Natural killer cell treated with Interleukin-12 subunit alpha and Interleukin-12 subunit beta and Interleukin-15 and Interleukin-18, amount 100 ng/mL, for 72 hours (primary cell): ENCODE data around the gene ASPDH. TPM values are rescaled to one million over a fixed set of nuclear protein-coding genes. Genes with fewer than 3 reads are reported as not detected.
A peak's percentile ranks its signal among the peaks of the same experiment; 100 is the strongest.

Experiments
- ATAC-seq, 2 donors: fragments of 150-1000 bp; cut with Tn5 transposase in 1 of 2; sonication (Bioruptor Pico), chemical (Tn5 transposase) in 1 of 2; 2 replicates each; pipeline ENCODE4 v1.10.0; 2021
- DNase-seq: peaks from one replicate; pipeline ENCODE4 v3.0.0; 2022; ENCODE audit warnings: low spot score
- H3K27ac Mint-ChIP-seq, 2 donors: 1 replicate in 1 of 2; 2 replicates in 1 of 2; pipeline ENCODE4 v1.8.0; 2022; ENCODE audit warnings: mixed read lengths in 2 of 2, mild to moderate bottlenecking in 1 of 2, moderate library complexity in 1 of 2
- H3K27me3 Mint-ChIP-seq, 2 donors: 1 replicate in 1 of 2; 2 replicates in 1 of 2; pipeline ENCODE4 v1.8.0; 2022; ENCODE audit warnings: mixed read lengths in 2 of 2
- H3K36me3 Mint-ChIP-seq: one replicate; pipeline ENCODE4 v1.8.0; 2022; ENCODE audit warnings: mixed read lengths
- H3K4me1 Mint-ChIP-seq, 2 donors: 1 replicate in 1 of 2; 2 replicates in 1 of 2; pipeline ENCODE4 v1.8.0; 2022; ENCODE audit warnings: low read depth in 2 of 2, mixed read lengths in 2 of 2, mild to moderate bottlenecking in 1 of 2
- H3K4me3 Mint-ChIP-seq: one replicate; pipeline ENCODE4 v1.8.0; 2022; ENCODE audit warnings: mixed read lengths
- H3K9me3 Mint-ChIP-seq: 2 replicates; pipeline ENCODE4 v1.8.0; 2022; ENCODE audit warnings: mixed read lengths
- total RNA-seq, 2 donors: library from RNA; stranded (reverse); gene quantifications; one replicate each; pipeline ENCODE4 v1.2.3, GENCODE V29; 2022

ASPDH gene
- total RNA-seq, 2 donors from 2014 or later: not detected

DNA sequence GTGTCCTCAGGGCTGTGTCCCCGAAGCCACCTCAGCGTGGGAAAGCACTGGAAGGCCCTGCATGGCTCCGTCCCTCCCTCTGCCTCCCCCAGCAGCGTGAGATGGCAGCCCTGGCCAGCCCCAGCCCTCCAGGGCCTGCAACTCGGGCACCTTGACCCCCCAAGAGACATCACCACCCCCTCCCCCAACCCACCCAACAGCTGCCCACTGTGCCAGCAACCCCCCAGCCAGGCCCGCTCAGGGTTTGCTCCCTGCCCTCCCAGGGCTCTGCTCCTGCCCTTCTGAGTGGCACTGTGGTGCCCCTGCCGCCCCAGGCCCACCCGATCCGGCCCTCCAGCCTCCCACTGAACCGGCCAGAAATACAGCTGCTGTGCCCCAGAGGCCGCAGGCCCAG lies 1.5 kb upstream of the ASPDH start:
- Mint-ChIP-seq H3K4me1 (peaks cover 14 to 15% of the 10 kb centered on the region in 2 donors), H3K27ac (no peak overlapping the region), H3K9me3 (no peaks in the 10 kb centered on the region), H3K4me3 (no peak overlapping the region), H3K27me3 (no peaks in the 10 kb centered on the region), H3K36me3 (no peaks in the 10 kb centered on the region)
- DNase-seq: no peak
- ATAC-seq: no peak

GRCh38 chr19:50514346-50515167 lies 844 bp upstream of the ASPDH start:
- ATAC-seq (no peak), DNase-seq (no peak)
- no peaks in the 10 kb centered on the region for H3K9me3 Mint-ChIP-seq
- H3K27ac Mint-ChIP-seq: no peak overlapping the region
- no peaks in the 10 kb centered on the region for H3K36me3 Mint-ChIP-seq
- H3K27me3 Mint-ChIP-seq: no peaks in the 10 kb centered on the region
- peaks cover 14 to 15% of the 10 kb centered on the region in 2 donors for H3K4me1 Mint-ChIP-seq
- no peak overlapping the region for H3K4me3 Mint-ChIP-seq

GRCh38 chr19:50512999-50513745 lies 541 bp downstream of the ASPDH start:
- no peak for ATAC-seq
- H3K27me3 Mint-ChIP-seq: no peaks in the 10 kb centered on the region
- H3K27ac Mint-ChIP-seq: peak overlapping the region in 1 of 2 donors; percentile 31
- H3K9me3 Mint-ChIP-seq: no peaks in the 10 kb centered on the region
- H3K4me3 Mint-ChIP-seq: no peak overlapping the region
- DNase-seq: no peak
- no peaks in the 10 kb centered on the region for H3K36me3 Mint-ChIP-seq
- H3K4me1 Mint-ChIP-seq: peaks cover 19 to 23% of the 10 kb centered on the region in 2 donors

DNA sequence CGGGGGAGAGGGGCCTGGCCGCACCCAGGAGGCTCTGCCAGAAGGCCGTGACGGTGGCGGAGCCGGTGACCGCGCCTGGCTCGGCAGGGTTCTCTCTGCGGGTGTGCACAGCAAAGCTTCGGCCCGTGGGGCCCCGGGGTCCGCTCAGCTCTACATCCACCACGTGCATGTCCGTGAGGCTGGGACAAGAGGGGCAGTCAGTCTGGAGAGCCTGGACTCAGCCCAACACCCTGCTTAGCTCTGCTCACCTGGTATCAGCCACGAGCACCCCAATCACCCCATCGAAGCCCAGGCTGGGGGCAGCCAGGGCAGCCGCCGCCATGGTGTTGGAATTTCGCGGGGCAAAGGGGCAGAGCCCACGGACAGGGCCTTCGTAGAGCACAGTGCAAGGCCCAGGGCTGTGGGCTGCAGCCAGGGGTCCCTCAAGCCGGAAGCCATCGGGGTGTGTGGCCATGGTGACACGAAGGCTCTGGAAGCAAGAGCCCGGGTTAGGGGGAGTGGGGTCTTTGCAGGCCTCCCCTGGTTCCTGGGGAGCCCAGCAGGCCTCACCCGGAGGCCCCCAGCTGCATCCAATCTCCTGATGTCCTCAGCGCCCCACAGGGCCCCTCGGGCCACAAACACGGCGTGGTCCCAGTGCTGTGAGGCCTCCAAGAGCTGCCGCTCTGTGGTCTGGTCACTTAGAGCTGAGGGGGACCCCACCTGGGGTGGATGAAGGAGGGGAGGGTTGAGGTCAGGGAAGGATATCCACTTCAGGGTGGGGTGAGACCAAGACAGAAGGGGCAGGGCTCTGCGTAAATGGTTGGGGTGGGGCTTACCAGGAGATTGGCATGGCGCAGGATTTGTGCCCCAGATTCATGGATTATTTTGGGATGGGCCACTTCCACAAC lies 1.4 kb downstream of the ASPDH start:
- Mint-ChIP-seq H3K4me3 (peak overlapping the region; percentile 94), H3K27me3 (no peaks in the 10 kb centered on the region), H3K4me1 (peaks cover 19 to 26% of the 10 kb centered on the region in 2 donors), H3K27ac (peak overlapping the region; percentile 60 to 88), H3K9me3 (no peaks in the 10 kb centered on the region), H3K36me3 (no peaks in the 10 kb centered on the region)
- ATAC-seq: no peak
- DNase-seq: no peak

DNA sequence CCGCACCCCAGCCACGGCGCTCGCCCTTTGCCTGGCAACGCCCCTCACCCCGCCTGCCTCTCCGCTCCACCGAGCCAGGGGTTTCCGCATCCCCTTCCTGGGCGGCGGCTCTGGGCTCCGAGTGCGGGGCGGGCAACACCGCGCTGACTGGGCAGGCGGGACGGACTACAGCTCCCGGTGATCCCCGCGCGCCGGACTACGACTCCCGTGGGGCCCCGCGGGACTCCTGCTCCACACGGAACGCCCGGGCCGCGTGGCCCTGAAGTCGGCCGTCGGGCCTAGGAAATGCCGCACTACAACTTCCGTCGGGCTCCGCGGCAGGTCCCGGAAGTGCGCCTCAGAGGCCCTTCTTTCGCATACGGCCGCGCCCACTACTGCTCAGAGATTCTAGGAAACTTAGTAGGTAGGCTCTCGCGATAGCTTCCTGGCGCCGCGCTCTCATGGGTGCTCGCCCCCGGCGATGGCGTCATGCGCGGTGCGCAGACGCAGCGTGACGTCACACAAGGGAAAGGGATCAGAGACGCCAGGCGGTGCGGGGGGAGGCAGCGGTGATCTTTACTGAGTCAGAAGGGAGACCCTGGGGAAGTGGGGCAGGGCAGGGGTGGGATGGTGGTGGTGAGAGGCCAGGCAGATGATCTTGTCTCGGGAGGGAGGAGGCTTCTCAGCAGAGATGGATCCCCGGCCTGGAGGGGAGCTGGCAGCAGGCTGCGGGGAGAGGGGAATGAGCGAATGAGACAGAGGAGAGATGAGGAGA lies 2.5 kb downstream of the ASPDH start, which contains the start of gene JOSD2:
TSS of gene JOSD2 (minus strand) at position 123 of the 754 bp plus-strand sequence. CDS start 760 bp downstream, outside the sequence.
- peak; percentile 97 for ATAC-seq
- Mint-ChIP-seq H3K4me1 (peaks cover 22 to 26% of the 10 kb centered on the region in 2 donors), H3K4me3 (peak within 1 kb of the TSS; percentile 94), H3K27ac (peak within 1 kb of the TSS; percentile 60 to 88), H3K9me3 (no peaks in the 10 kb centered on the region), H3K27me3 (no peaks in the 10 kb centered on the region), H3K36me3 (no peaks in the 10 kb centered on the region)
- peak; percentile 99 for DNase-seq

GRCh38 chr19:50510700-50511068 lies 3.0 kb downstream of the ASPDH start:
- Mint-ChIP-seq H3K9me3 (no peaks in the 10 kb centered on the region), H3K36me3 (no peaks in the 10 kb centered on the region), H3K27ac (peak overlapping the region; percentile 60 to 88), H3K4me1 (peaks cover 22 to 26% of the 10 kb centered on the region in 2 donors), H3K27me3 (no peaks in the 10 kb centered on the region), H3K4me3 (peak overlapping the region; percentile 94)
- ATAC-seq (no peak), DNase-seq (no peak)

DNA sequence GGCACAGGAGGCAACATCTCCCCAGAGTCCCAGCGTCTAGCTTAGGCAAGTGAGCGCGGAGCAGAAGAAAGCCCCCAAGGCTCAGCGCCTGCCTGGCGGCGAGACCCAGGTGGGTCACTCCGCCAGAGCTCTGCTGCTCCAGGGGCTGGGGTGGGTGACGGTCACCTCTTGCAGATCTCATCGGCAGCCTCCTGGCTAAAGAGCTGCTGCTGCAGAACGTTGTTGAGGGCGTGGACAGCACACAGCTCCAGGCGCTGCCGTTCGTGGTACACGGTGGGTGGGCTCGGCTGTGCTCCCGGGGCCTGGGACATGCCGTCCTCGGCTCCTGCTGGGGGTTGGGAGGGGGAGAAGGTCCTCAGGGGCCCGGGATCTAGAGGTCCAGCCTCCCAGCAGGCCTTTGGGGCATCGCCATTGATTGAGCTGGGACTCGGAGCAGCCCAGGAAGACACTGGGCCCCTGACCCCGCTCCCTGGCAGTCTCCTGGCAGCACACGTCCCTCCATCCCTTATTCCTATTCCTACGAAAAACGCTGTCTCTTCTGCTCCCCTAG lies 3.5 kb downstream of the ASPDH start:
- Mint-ChIP-seq H3K27me3 (no peaks in the 10 kb centered on the region), H3K9me3 (no peaks in the 10 kb centered on the region), H3K4me3 (peak overlapping the region; percentile 94), H3K27ac (peak overlapping the region; percentile 60 to 88), H3K36me3 (no peaks in the 10 kb centered on the region), H3K4me1 (peaks cover 22 to 26% of the 10 kb centered on the region in 2 donors)
- ATAC-seq (no peak), DNase-seq (no peak)

DNA sequence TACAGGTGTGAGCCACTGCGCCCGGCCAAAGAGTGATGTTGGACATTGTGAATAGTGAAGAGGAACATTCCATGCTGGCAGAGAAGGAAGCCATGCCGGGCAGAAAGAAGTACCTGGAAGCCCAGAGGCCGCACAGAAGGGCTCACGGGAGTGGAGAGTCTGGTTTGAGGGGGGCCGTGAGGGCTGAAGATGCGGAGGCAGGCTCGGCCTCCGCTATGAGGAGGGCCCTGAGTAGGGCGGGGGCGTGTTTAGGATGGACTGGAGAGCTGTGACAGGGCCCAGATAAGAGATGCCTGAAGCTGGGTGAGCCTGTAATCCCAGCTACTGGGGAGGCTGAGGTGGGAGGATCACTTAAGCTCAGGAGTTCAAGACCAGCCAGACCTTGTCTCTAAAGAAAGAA lies 4.3 kb downstream of the ASPDH start:
- Mint-ChIP-seq H3K27ac (peak overlapping the region in 1 of 2 donors; percentile 37), H3K27me3 (no peaks in the 10 kb centered on the region), H3K4me1 (peaks cover 22 to 26% of the 10 kb centered on the region in 2 donors), H3K36me3 (no peaks in the 10 kb centered on the region), H3K9me3 (no peaks in the 10 kb centered on the region), H3K4me3 (peak overlapping the region; percentile 65)
- no peak for DNase-seq
- ATAC-seq: no peak

GRCh38 chr19:50508843-50509190 lies 4.9 kb downstream of the ASPDH start:
- DNase-seq (no peak), ATAC-seq (no peak)
- no peaks in the 10 kb centered on the region for H3K36me3 Mint-ChIP-seq
- no peaks in the 10 kb centered on the region for H3K27me3 Mint-ChIP-seq
- H3K27ac Mint-ChIP-seq: peak overlapping the region; percentile 25 to 37
- H3K4me1 Mint-ChIP-seq: peaks cover 22 to 26% of the 10 kb centered on the region in 2 donors
- H3K4me3 Mint-ChIP-seq: peak overlapping the region; percentile 65
- H3K9me3 Mint-ChIP-seq: no peaks in the 10 kb centered on the region

- Mint-ChIP-seq H3K4me1 (peaks cover 22 to 26% of the 10 kb centered on the region in 2 donors), H3K9me3 (no peaks in the 10 kb centered on the region), H3K36me3 (no peaks in the 10 kb centered on the region), H3K27me3 (no peaks in the 10 kb centered on the region), H3K4me3 (no peak overlapping the region), H3K27ac (no peak overlapping the region)
- ATAC-seq (no peak), DNase-seq (no peak)
Measured at GRCh38 chr19:50507376-50507775, 6.3 kb downstream of the ASPDH start.

GRCh38 chr19:50506700-50507099 lies 7.0 kb downstream of the ASPDH start:
- Mint-ChIP-seq H3K27ac (no peak overlapping the region), H3K4me3 (no peak overlapping the region), H3K9me3 (no peaks in the 10 kb centered on the region), H3K4me1 (peaks cover 20 to 24% of the 10 kb centered on the region in 2 donors), H3K27me3 (no peaks in the 10 kb centered on the region), H3K36me3 (no peaks in the 10 kb centered on the region)
- DNase-seq: no peak
- no peak for ATAC-seq

DNA sequence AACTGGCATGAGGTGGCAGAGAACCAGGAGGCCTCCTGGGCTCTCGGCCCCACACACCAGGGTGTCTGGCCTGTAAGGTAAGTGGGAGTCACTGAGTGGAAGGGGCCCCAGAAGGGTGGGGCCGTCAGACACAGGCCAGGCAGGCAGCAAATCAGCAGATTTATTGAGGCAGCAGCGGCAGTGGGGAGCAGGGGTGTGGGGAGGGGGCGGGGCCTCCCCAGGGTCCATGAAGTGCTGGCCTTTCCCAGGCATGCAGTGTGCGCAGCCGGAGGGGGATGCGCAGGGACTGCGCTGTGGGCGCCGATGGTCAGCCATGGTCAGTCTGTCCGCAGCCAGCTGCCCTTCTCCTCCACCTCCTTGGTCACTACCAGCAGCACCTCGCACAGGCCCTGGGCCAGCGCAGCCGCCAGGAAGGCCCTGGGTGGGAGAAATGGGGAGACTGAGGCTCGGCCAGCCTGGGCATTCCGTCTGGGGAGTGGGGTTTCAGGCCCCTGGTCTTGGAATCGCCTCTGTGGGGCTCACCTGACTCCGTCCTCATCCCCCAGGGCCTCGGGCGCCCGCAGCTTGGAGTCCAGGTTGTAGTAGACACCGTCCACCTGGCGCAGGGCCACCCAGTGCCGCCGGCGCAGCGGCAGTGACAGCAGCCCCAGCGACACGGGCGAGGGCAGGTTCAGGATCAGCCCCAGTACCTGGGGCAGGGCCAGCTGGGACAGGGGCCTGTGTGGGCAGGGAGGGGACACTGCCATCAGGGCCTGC lies 7.7 kb downstream of the ASPDH start:
- DNase-seq: no peak
- ATAC-seq: no peak
- Mint-ChIP-seq H3K4me1 (peaks cover 14 to 18% of the 10 kb centered on the region in 2 donors), H3K36me3 (no peaks in the 10 kb centered on the region), H3K4me3 (no peak overlapping the region), H3K27me3 (no peaks in the 10 kb centered on the region), H3K27ac (no peak overlapping the region), H3K9me3 (no peaks in the 10 kb centered on the region)
